HepG2 (cell line): ENCODE measurements around the gene P4HB. TPM values are rescaled to one million over a fixed set of nuclear protein-coding genes. Genes with fewer than 3 reads are reported as not detected.

ENCODE experiments used
- DRAP1 ChIP-seq: IDR thresholded peaks from 2 replicates; pipeline ENCODE4 v1.6.1; 2016; ENCODE audit warnings: missing genetic modification reagents, missing compliant biosample characterization
- FOXK1 ChIP-seq: sonication (generic); formaldehyde crosslinking; IDR thresholded peaks from 2 replicates; pipeline ENCODE4 v1.4.0; 2020; ENCODE audit warnings: low read depth, missing genetic modification reagents, borderline replicate concordance
- FOXO4 ChIP-seq: sonication (generic); formaldehyde crosslinking; conservative IDR thresholded peaks from 2 replicates; pipeline ENCODE4 v1.8.1; 2023; ENCODE audit warnings: missing genetic modification reagents
- HDAC1 ChIP-seq: sonication (generic); formaldehyde crosslinking; IDR thresholded peaks from 2 replicates; pipeline ENCODE4 v1.5.1; 2020; ENCODE audit warnings: mild to moderate bottlenecking, missing genetic modification reagents
- HNRNPK ChIP-seq: fragments of 200-400 bp; formaldehyde crosslinking; IDR thresholded peaks from 2 replicates; pipeline ENCODE4 v1.6.1; 2018; ENCODE audit warnings: low read length, low read depth, moderate library complexity, mild to moderate bottlenecking; ENCODE audit not compliant: poor library complexity, severe bottlenecking
- IKZF1 ChIP-seq: fragments of 450-650 bp; IDR thresholded peaks from 2 replicates; pipeline ENCODE4 v1.7.1; 2016
- IRF9 ChIP-seq: sonication (generic); formaldehyde crosslinking; IDR thresholded peaks from 2 replicates; pipeline ENCODE4 v1.8.0; 2022; ENCODE audit warnings: missing genetic modification reagents, mild to moderate bottlenecking, borderline replicate concordance
- JARID2 ChIP-seq: sonication (generic); formaldehyde crosslinking; IDR thresholded peaks from 2 replicates; pipeline ENCODE4 v1.8.1; 2023; ENCODE audit warnings: missing genetic modification reagents, inconsistent platforms; ENCODE audit not compliant: insufficient replicate concordance
- JUNB ChIP-seq: sonication (generic); formaldehyde crosslinking; IDR thresholded peaks from 2 replicates; pipeline ENCODE4 v1.8.0; 2022; ENCODE audit warnings: missing genetic modification reagents, mild to moderate bottlenecking, borderline replicate concordance
- LCORL ChIP-seq, 2 experiments: fragments of 450-650 bp in 1 of 2; sonication (generic) in 1 of 2; formaldehyde crosslinking in 1 of 2; IDR thresholded peaks; 2 replicates each; pipeline versions ENCODE4 v1.5.0 to v1.6.1; 2017 to 2020; ENCODE audit warnings: antibody characterized with exemption in 1 of 2, missing genetic modification reagents in 1 of 2
- MAX ChIP-seq: IDR thresholded peaks from 2 replicates; pipeline ENCODE4 v1.6.1; 2012; ENCODE audit warnings: inconsistent platforms
- MED8 ChIP-seq: sonication (generic); formaldehyde crosslinking; IDR thresholded peaks from 2 replicates; pipeline ENCODE4 v1.8.1; 2023; ENCODE audit warnings: mild to moderate bottlenecking, missing genetic modification reagents; ENCODE audit not compliant: insufficient replicate concordance
- NFATC3 ChIP-seq: sonication (generic); formaldehyde crosslinking; IDR thresholded peaks from 2 replicates; pipeline ENCODE4 v1.5.1; 2020; ENCODE audit warnings: mild to moderate bottlenecking, missing genetic modification reagents
- ONECUT2 ChIP-seq: sonication (generic); formaldehyde crosslinking; IDR thresholded peaks from 2 replicates; pipeline ENCODE4 v1.4.0; 2020; ENCODE audit warnings: missing genetic modification reagents
- RFXANK ChIP-seq: IDR thresholded peaks from 2 replicates; pipeline ENCODE4 v1.6.1; 2016
- SP1 ChIP-seq, 2 experiments: fragments of 450-650 bp in 1 of 2; sonication (generic) in 1 of 2; formaldehyde crosslinking in 1 of 2; IDR thresholded peaks; 2 replicates each; pipeline versions ENCODE4 v1.4.0 to v1.6.1; 2016 to 2020; ENCODE audit warnings: missing genetic modification reagents in 1 of 2
- TMF1 ChIP-seq: sonication (generic); formaldehyde crosslinking; IDR thresholded peaks from 2 replicates; pipeline ENCODE4 v1.8.1; 2022; ENCODE audit warnings: low read depth, missing genetic modification reagents
- ZMAT3 ChIP-seq: sonication (generic); formaldehyde crosslinking; conservative IDR thresholded peaks from 2 replicates; pipeline ENCODE4 v1.7.0; 2021; ENCODE audit warnings: missing genetic modification reagents
- ZNF224 ChIP-seq: sonication (generic); formaldehyde crosslinking; IDR thresholded peaks from 2 replicates; pipeline ENCODE4 v1.5.0; 2020; ENCODE audit warnings: mild to moderate bottlenecking, missing genetic modification reagents
- ZNF275 ChIP-seq: sonication (generic); formaldehyde crosslinking; IDR thresholded peaks from 2 replicates; pipeline ENCODE4 v1.8.0; 2022; ENCODE audit warnings: missing genetic modification reagents, mild to moderate bottlenecking, inconsistent platforms, borderline replicate concordance
- ZNF33B ChIP-seq: sonication (generic); formaldehyde crosslinking; IDR thresholded peaks from 2 replicates; pipeline ENCODE4 v1.5.1; 2020; ENCODE audit warnings: mild to moderate bottlenecking, missing genetic modification reagents
- ZNF414 ChIP-seq: sonication (generic); formaldehyde crosslinking; IDR thresholded peaks from 2 replicates; pipeline ENCODE4 v1.5.0; 2020; ENCODE audit warnings: missing genetic modification reagents
- ZNF567 ChIP-seq: sonication (generic); formaldehyde crosslinking; IDR thresholded peaks from 2 replicates; pipeline ENCODE4 v1.8.1; 2023; ENCODE audit warnings: mild to moderate bottlenecking, missing genetic modification reagents, borderline replicate concordance
- ZNF720 ChIP-seq: sonication (generic); formaldehyde crosslinking; IDR thresholded peaks from 2 replicates; pipeline ENCODE4 v1.4.0; 2020; ENCODE audit warnings: missing genetic modification reagents
- polyA plus RNA-seq, 8 experiments: library from polyadenylated mRNA; depleted of rRNA in 3 of 8; stranded (reverse) in 7 of 8; unstranded in 1 of 8; fragments of >200 nt; fragmentation: Illumina TruSeq in 4 of 8; extraction: Trizol in 4 of 8; gene quantifications; 2 replicates each; pipeline versions ENCODE4 v1.2.1 to v1.2.3, GENCODE V29; 2011 to 2016; ENCODE audit warnings: low read depth in 4 of 8, missing spikeins in 1 of 8, mixed read lengths in 1 of 8; ENCODE audit not compliant: insufficient read depth in 1 of 8
- total RNA-seq, 5 experiments: library from RNA; depleted of rRNA; stranded (reverse); fragments of >200 nt; fragmentation: Illumina TruSeq; extraction: Trizol; gene quantifications; 2 replicates each; pipeline ENCODE4 v1.2.3, GENCODE V29; 2016; ENCODE audit warnings: low read depth in 1 of 5

The P4HB gene
- total and polyA plus RNA-seq, 2 of the 13 experiments (the other 11 are each of a cell fraction or from before 2014, with no cell fraction given): 185 to 782 TPM

GRCh38 chr17:81831957-81832607, 28.3 kb downstream of the P4HB start (continued):
- TF ChIP-seq ZNF414 (CRISPR knock-in tag) (0 out of 2 replicates have a peak, but pooled peaks have one; percentile 36), HDAC1 (CRISPR knock-in tag) (peak; percentile 51; the same call in 1 of the 2 replicates), ZMAT3 (CRISPR knock-in tag) (no peak), NFATC3 (CRISPR knock-in tag) (no peak), SP1 (IDR thresholded peaks at IDR 0.05) (no peak), SP1 (CRISPR knock-in tag; IDR thresholded peaks at IDR 0.05) (no peak), FOXK1 (CRISPR knock-in tag) (0 out of 2 replicates have a peak, but pooled peaks have one; percentile 11), ZNF720 (CRISPR knock-in tag) (no peak), IRF9 (CRISPR knock-in tag) (no peak), ZNF33B (CRISPR knock-in tag) (peak; percentile 88; the same call in 1 of the 2 replicates), JUNB (CRISPR knock-in tag) (no peak), FOXO4 (0 out of 2 replicates have a peak, but pooled peaks have one; percentile 9), DRAP1 (no peak), TMF1 (CRISPR knock-in tag) (no peak), HNRNPK (no peak), ONECUT2 (CRISPR knock-in tag) (no peak), MAX (peak; percentile 83), ZNF567 (CRISPR knock-in tag) (no peak), LCORL (IDR thresholded peaks at IDR 0.05) (no peak), LCORL (CRISPR knock-in tag; IDR thresholded peaks at IDR 0.05) (0 out of 2 replicates have a peak, but pooled peaks have one; percentile 25), RFXANK (CRISPR knock-in tag) (no peak), ZNF275 (CRISPR knock-in tag) (no peak), MED8 (CRISPR knock-in tag) (no peak), JARID2 (CRISPR knock-in tag) (no peak), IKZF1 (no peak), ZNF224 (CRISPR knock-in tag) (no peak)
